ENCODE results near the gene PLEKHA4.
"Not testable (repeated sequence)": the region's sequence is repeated elsewhere in the genome, so short reads cannot be mapped to it uniquely, and the experiment has no call there.

PLEKHA4 gene

GRCh38 chr19:48796298-48797083, 71.9 kb downstream of the PLEKHA4 start:
- no peak for DNase-seq

- no peak for DNase-seq
Measured at GRCh38 chr19:48795685-48796070, 72.7 kb downstream of the PLEKHA4 start.

- peak; percentile 88 for DNase-seq
Measured at GRCh38 chr19:48795055-48795684, 73.2 kb downstream of the PLEKHA4 start.

- no peak for DNase-seq
Measured at GRCh38 chr19:48794291-48794690, 74.1 kb downstream of the PLEKHA4 start.

- no peak for DNase-seq
Measured at GRCh38 chr19:48793271-48793670, 75.1 kb downstream of the PLEKHA4 start.

GRCh38 chr19:48787331-48787730, 81.1 kb downstream of the PLEKHA4 start:
- not testable (repeated sequence) for DNase-seq

Measured in stimulated activated CD8-positive, alpha-beta memory T cell treated with anti-CD3 and anti-CD28 coated beads, Interleukin-4, amount 100 ng/mL, for 48 hours (primary cell).